K562 (cell line): ENCODE data around the gene ULBP2. TPM values are rescaled to one million over a fixed set of nuclear protein-coding genes. Genes with fewer than 3 reads are reported as not detected.

Experiments used
- ATAC-seq: fragments of 200-7000 bp; cut with Tn5 transposase; 3 replicates; pipeline ENCODE4 v1.9.1; 2020; ENCODE audit warnings: moderate library complexity
- BruUV-seq: library from RNA; stranded (reverse); fragments of 400-500 nt; replicated peaks from 2 replicates; lab custom pipeline; 2021; lab: Mats Ljungman, UMichigan
- CTCF ChIA-PET: fragments of 300-600 bp; formaldehyde crosslinking; extraction: SDS; loops from one replicate; lab custom pipeline; 2021; ENCODE audit warnings: low intra/inter-chr PET ratio; lab: Yijun Ruan, JAX
- POLR2A ChIA-PET: fragments of 300-600, 350-650 bp; sonication (Branson Sonifier 250); formaldehyde crosslinking; extraction: SDS; loops from one replicate; lab custom pipeline; 2021; ENCODE audit warnings: antibody characterized with exemption, inconsistent platforms; lab: Yijun Ruan, JAX
- DNase-seq, 4 experiments: peaks; one replicate each; pipeline versions ENCODE4 v3.0.0 to v3.0.0-alpha.2; 2011 to 2018; ENCODE audit warnings: low spot score in 3 of 4, mixed read lengths in 3 of 4; ENCODE audit errors: extremely low read depth in 1 of 4
- FAIRE-seq: peaks from 2 replicates; lab custom pipeline; 2011; peaks lifted over from hg19 to GRCh38; lab: Jason Lieb, UNC
- H2AFZ ChIP-seq: 2 replicates; pipeline ENCODE4 v1.6.0; 2011; ENCODE audit warnings: low read depth, low read length, control low read depth, inconsistent platforms
- H3K27ac ChIP-seq: fragments of 200-600 bp; 3 replicates; pipeline ENCODE4 v1.8.0; 2011; ENCODE audit warnings: low read depth, mild to moderate bottlenecking, control low read depth, inconsistent platforms, low read length, moderate library complexity, mixed read lengths; ENCODE audit errors: extremely low read depth
- H3K27me3 ChIP-seq, 2 experiments: fragments of 300-600 bp in 1 of 2; 2 replicates in 1 of 2; 3 replicates in 1 of 2; pipeline versions ENCODE4 v1.6.0 to v1.8.0; 2011; ENCODE audit warnings: inconsistent platforms in 2 of 2, low read length in 2 of 2, mild to moderate bottlenecking in 1 of 2, mixed read lengths in 1 of 2, moderate library complexity in 1 of 2; ENCODE audit not compliant: control insufficient read depth in 2 of 2, insufficient read depth in 2 of 2
- H3K36me3 ChIP-seq: fragments of 300-600 bp; 3 replicates; pipeline ENCODE4 v1.8.0; 2011; ENCODE audit warnings: mild to moderate bottlenecking, low read length, inconsistent platforms; ENCODE audit not compliant: control insufficient read depth, insufficient read depth
- H3K4me1 ChIP-seq, 2 experiments: fragments of 200-600 bp in 1 of 2; replicated peaks in 1 of 2; 2 replicates in 1 of 2; 3 replicates in 1 of 2; pipeline versions ENCODE4 v1.5.1 to v1.8.0; 2011; ENCODE audit warnings: inconsistent platforms in 2 of 2, low read length in 2 of 2, mild to moderate bottlenecking in 1 of 2, mixed read lengths in 1 of 2, moderate library complexity in 1 of 2; ENCODE audit not compliant: control insufficient read depth in 2 of 2, insufficient read depth in 2 of 2
- H3K4me2 ChIP-seq: 2 replicates; pipeline ENCODE4 v1.6.1; 2011; ENCODE audit warnings: low read length, control low read depth, inconsistent platforms, mixed read lengths; ENCODE audit not compliant: insufficient read depth
- H3K4me3 ChIP-seq: fragments of 200-600 bp; sonication (generic), shearing (Covaris generic); 2 replicates; pipeline ENCODE4 v1.5.1; 2016; ENCODE audit warnings: control low read depth, inconsistent platforms
- H3K79me2 ChIP-seq: fragments of 200-600 bp; 3 replicates; pipeline ENCODE4 v1.8.0; 2011; ENCODE audit warnings: low read length, inconsistent platforms; ENCODE audit not compliant: control insufficient read depth, insufficient read depth
- H3K9ac ChIP-seq, 2 experiments: 2 replicates each; pipeline versions ENCODE4 v1.6.0 to v1.6.1; 2011; ENCODE audit warnings: low read depth in 2 of 2, low read length in 2 of 2, control low read depth in 1 of 2, inconsistent platforms in 1 of 2, mild to moderate bottlenecking in 1 of 2, mixed read lengths in 1 of 2; ENCODE audit not compliant: insufficient read depth in 1 of 2
- H3K9me1 ChIP-seq: one replicate; pipeline ENCODE4 v1.6.0; 2011; ENCODE audit warnings: inconsistent platforms, mild to moderate bottlenecking, low read length, moderate library complexity; ENCODE audit not compliant: control insufficient read depth, insufficient read depth
- H3K9me3 ChIP-seq: replicated peaks from 2 replicates; pipeline ENCODE4 v1.5.1; 2011; ENCODE audit warnings: low read depth, low read length, inconsistent platforms; ENCODE audit not compliant: control insufficient read depth, insufficient read depth
- H4K20me1 ChIP-seq: replicated peaks from 2 replicates; pipeline ENCODE4 v1.6.1; 2011; ENCODE audit warnings: low read length, inconsistent platforms, mixed read lengths; ENCODE audit not compliant: control insufficient read depth, insufficient read depth
- GTF2E2 ChIP-seq: fragments of 200-800 bp; sonication (Bioruptor generic); IDR thresholded peaks from 2 replicates; pipeline ENCODE4 v1.6.1; 2016; ENCODE audit warnings: missing genetic modification characterization, missing compliant biosample characterization
- IRF1 ChIP-seq: sonication (generic); formaldehyde crosslinking; IDR thresholded peaks from 2 replicates; pipeline ENCODE4 v1.8.0; 2022; ENCODE audit warnings: missing genetic modification reagents, mild to moderate bottlenecking, borderline replicate concordance
- KAT8 ChIP-seq: fragments of 450-650 bp; IDR thresholded peaks from 2 replicates; pipeline ENCODE4 v1.6.1; 2016; ENCODE audit warnings: low read depth, mild to moderate bottlenecking
- MEIS2 ChIP-seq: fragments of 450-650 bp; IDR thresholded peaks from 2 replicates; pipeline ENCODE4 v1.6.1; 2014; ENCODE audit warnings: mild to moderate bottlenecking; ENCODE audit not compliant: partially characterized antibody
- MXI1 ChIP-seq: IDR thresholded peaks from 2 replicates; pipeline ENCODE4 v1.6.1; 2011; ENCODE audit warnings: low read depth, mild to moderate bottlenecking, improper control_type of control experiment, low read length
- MYNN ChIP-seq, 2 experiments: sonication (generic); formaldehyde crosslinking in 1 of 2; IDR thresholded peaks; 2 replicates each; pipeline versions ENCODE4 v1.5.0 to v1.6.1; 2016 to 2020; ENCODE audit warnings: antibody characterized with exemption in 1 of 2, missing genetic modification reagents in 1 of 2
- NUFIP1 ChIP-seq: fragments of 450-650 bp; IDR thresholded peaks from 2 replicates; pipeline ENCODE4 v1.6.1; 2018; ENCODE audit not compliant: partially characterized antibody
- PHF20 ChIP-seq: fragments of 450-650 bp; IDR thresholded peaks from 2 replicates; pipeline ENCODE4 v1.6.1; 2018; ENCODE audit not compliant: partially characterized antibody
- RFX5 ChIP-seq: IDR thresholded peaks from 2 replicates; pipeline ENCODE4 v1.6.1; 2011; ENCODE audit warnings: low read depth, mild to moderate bottlenecking, improper control_type of control experiment, low read length
- TCF7L2 ChIP-seq: fragments of 150-350 bp; IDR thresholded peaks from 2 replicates; pipeline ENCODE4 v1.6.1; 2016; ENCODE audit warnings: low read depth, mild to moderate bottlenecking, low read length, moderate library complexity
- ZBED1 ChIP-seq: IDR thresholded peaks from 2 replicates; pipeline ENCODE4 v1.6.1; 2014
- ZNF316 ChIP-seq: fragments of 450-650 bp; IDR thresholded peaks from 2 replicates; pipeline ENCODE4 v1.6.1; 2016
- ZNF584 ChIP-seq: fragments of 200-800 bp; sonication (Bioruptor generic); IDR thresholded peaks from 2 replicates; pipeline ENCODE4 v1.6.1; 2016; ENCODE audit warnings: low read depth, mild to moderate bottlenecking, missing genetic modification characterization, missing compliant biosample characterization
- WGBS: fragments of 100-300 bp; shearing (Covaris generic); methylation state at CpG from one replicate; pipeline ENCODE4 v1.1.6; 2016; ENCODE audit warnings: low coverage, mixed read lengths; ENCODE audit not compliant: insufficient coverage; ENCODE audit errors: missing lambda C conversion rate; 5-methylcytosine and 5-hydroxymethylcytosine counted together
- in situ Hi-C: fragments of 300-500 bp; cut with MboI; formaldehyde crosslinking; loops from 4 replicates; pipeline ENCODE4 v1.15.0; 2018; ENCODE audit warnings: inconsistent platforms, mixed read lengths
- intact Hi-C: fragments of 100-400 bp; cut with micrococcal nuclease; formaldehyde crosslinking; loops from 2 replicates; pipeline ENCODE4 v1.14.2; 2022
- polyA plus RNA-seq, 8 experiments: library from polyadenylated mRNA; depleted of rRNA in 4 of 8; stranded (reverse) in 5 of 8; unstranded in 3 of 8; fragments of >200 nt; fragmentation: Nextera tagmentation in 2 of 8; fragmentation: Illumina TruSeq in 1 of 8; extraction: Ambion mirVana in 2 of 8; extraction: Trizol in 1 of 8; gene quantifications; 2 replicates each; pipeline versions ENCODE4 v1.2.1 to v1.2.3, GENCODE V29; 2011 to 2014; ENCODE audit warnings: inconsistent platforms in 1 of 8, missing spikeins in 1 of 8
- total RNA-seq, 7 experiments: library from RNA; depleted of rRNA in 6 of 7; stranded (reverse); fragments of >200 nt in 6 of 7; fragmentation: Illumina TruSeq in 2 of 7; extraction: Trizol in 2 of 7; gene quantifications; 2 replicates each; pipeline versions ENCODE4 v1.2.1 to v1.2.3, GENCODE V29; 2011 to 2021; ENCODE audit warnings: low replicate concordance in 1 of 7
- TF ChIP-seq, protein P1 (sequence below): fragments of 250-450 bp; sonication (Bioruptor Pico); IDR thresholded peaks from 2 replicates; pipeline ENCODE4 v1.8.0; 2021; ENCODE audit warnings: moderate library complexity, mild to moderate bottlenecking, inconsistent platforms
- TF ChIP-seq, protein P2 (sequence below): fragments of 250-450 bp; sonication (Bioruptor Pico); IDR thresholded peaks from 2 replicates; pipeline ENCODE4 v1.8.0; 2022; ENCODE audit warnings: moderate library complexity, mild to moderate bottlenecking, inconsistent platforms

Gene ULBP2
- total and polyA plus RNA-seq, 9 of the 15 experiments (the other 6 are each of a cell fraction or from before 2014, with no cell fraction given), result 0.50 to 5.3 (median 1.2) TPM

GRCh38 chr6:149933461-149933860 lies 8.4 kb upstream of the ULBP2 start (continued):
- TF ChIP-seq RFX5 (no peak), ZBED1 (no peak), PHF20 (no peak), MXI1 (no peak), ZNF584 (CRISPR knock-in tag) (no peak), MEIS2 (no peak), GTF2E2 (tag) (no peak)
- TF ChIP-seq, all 486 proteins: peak for 0

GRCh38 chr6:149934249-149935156 lies 7.3 kb upstream of the ULBP2 start:
- no TSS peak for BruUV-seq
- TF ChIP-seq, protein P1, sequence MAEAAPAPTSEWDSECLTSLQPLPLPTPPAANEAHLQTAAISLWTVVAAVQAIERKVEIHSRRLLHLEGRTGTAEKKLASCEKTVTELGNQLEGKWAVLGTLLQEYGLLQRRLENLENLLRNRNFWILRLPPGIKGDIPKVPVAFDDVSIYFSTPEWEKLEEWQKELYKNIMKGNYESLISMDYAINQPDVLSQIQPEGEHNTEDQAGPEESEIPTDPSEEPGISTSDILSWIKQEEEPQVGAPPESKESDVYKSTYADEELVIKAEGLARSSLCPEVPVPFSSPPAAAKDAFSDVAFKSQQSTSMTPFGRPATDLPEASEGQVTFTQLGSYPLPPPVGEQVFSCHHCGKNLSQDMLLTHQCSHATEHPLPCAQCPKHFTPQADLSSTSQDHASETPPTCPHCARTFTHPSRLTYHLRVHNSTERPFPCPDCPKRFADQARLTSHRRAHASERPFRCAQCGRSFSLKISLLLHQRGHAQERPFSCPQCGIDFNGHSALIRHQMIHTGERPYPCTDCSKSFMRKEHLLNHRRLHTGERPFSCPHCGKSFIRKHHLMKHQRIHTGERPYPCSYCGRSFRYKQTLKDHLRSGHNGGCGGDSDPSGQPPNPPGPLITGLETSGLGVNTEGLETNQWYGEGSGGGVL (CRISPR knock-in tag), result no peak
- TF ChIP-seq TCF7L2, result no peak
- no peak for TF ChIP-seq NUFIP1
- no peak for TF ChIP-seq IRF1 (CRISPR knock-in tag)
- no peak for TF ChIP-seq ZNF316
- TF ChIP-seq, protein P2, sequence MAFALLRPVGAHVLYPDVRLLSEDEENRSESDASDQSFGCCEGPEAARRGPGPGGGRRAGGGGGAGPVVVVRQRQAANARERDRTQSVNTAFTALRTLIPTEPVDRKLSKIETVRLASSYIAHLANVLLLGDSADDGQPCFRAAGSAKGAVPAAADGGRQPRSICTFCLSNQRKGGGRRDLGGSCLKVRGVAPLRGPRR (CRISPR knock-in tag), result no peak
- TF ChIP-seq GTF2E2 (tag), result no peak
- no peak for TF ChIP-seq MYNN (IDR thresholded peaks at IDR 0.05)
- no peak for TF ChIP-seq MYNN (CRISPR knock-in tag; IDR thresholded peaks at IDR 0.05)
- TF ChIP-seq KAT8, result no peak

More at GRCh38 chr6:149934249-149935156, 7.3 kb upstream of the ULBP2 start:
- Histone ChIP-seq H3K9me3 (no peaks in the 10 kb centered on the region), H3K4me2 (no peak overlapping the region; the same call in 1 of the 2 replicates), H3K79me2 (no peaks in the 10 kb centered on the region), H3K36me3 (no peaks in the 10 kb centered on the region), H3K4me3 (no peak overlapping the region), H3K4me1 (peaks cover 0 to 9% of the 10 kb centered on the region in 2 experiments; a peak in 2 of 5 replicates), H3K9me1 (no peaks in the 10 kb centered on the region), H3K27me3 (peaks cover 32 to 46% of the 10 kb centered on the region in 2 experiments), H3K9ac (no peak overlapping the region), H4K20me1 (no peaks in the 10 kb centered on the region), H3K27ac (no peak overlapping the region), H2AFZ (no peak overlapping the region)
- peak; percentile 61 to 80 (median 64) for DNase-seq
- ChIA-PET POLR2A (interaction anchor here (0.6 kb wide), 1 partner anchor 82 kb away, joined by 3 read pairs; no protein-coding TSS in a partner anchor), CTCF (interaction anchor here (0.6 to 5.1 kb wide), 10 partner anchors 71 to 881 kb away, joined by 3 to 70 read pairs (median 4); partner anchors contain the start of gene ULBP3)
- peak; percentile 66 for ATAC-seq
- intact Hi-C loops (loop anchor here (1.0 to 10.0 kb wide), 5 partner anchors 83 to 883 kb away; partner anchors contain the start of gene ULBP3), in situ Hi-C loops (loop anchor here (5.0 kb wide), 2 partner anchors 73 to 878 kb away; no protein-coding TSS in a partner anchor)
- 1% methylated on average over 11 of the region's 11 CpGs for WGBS
- FAIRE-seq, result peak; percentile 98
